ENCODE data around the gene OSBPL2.

The OSBPL2 gene

GRCh38 chr20:62303340-62304226 is 65.3 kb downstream of the OSBPL2 start:
- peak in 1 of 3 experiments; percentile 46 for DNase-seq

- no peak for DNase-seq
Observed at GRCh38 chr20:62304331-62305148, 66.2 kb downstream of the OSBPL2 start.

GRCh38 chr20:62305149-62305764 is 66.9 kb downstream of the OSBPL2 start:
- DNase-seq = no peak

GRCh38 chr20:62305765-62306413 is 67.6 kb downstream of the OSBPL2 start:
- DNase-seq = no peak

- no peak for DNase-seq
Observed at GRCh38 chr20:62306414-62307187, 68.3 kb downstream of the OSBPL2 start.

GRCh38 chr20:62307226-62308101 is 69.1 kb downstream of the OSBPL2 start:
- no peak for DNase-seq

GRCh38 chr20:62308102-62308822 is 69.9 kb downstream of the OSBPL2 start:
- DNase-seq = no peak

- no peak for DNase-seq
Observed at GRCh38 chr20:62309198-62309944, 71.0 kb downstream of the OSBPL2 start.

GRCh38 chr20:62309947-62310756 is 71.8 kb downstream of the OSBPL2 start:
- DNase-seq = no peak

GRCh38 chr20:62310757-62311121 is 72.4 kb downstream of the OSBPL2 start:
- DNase-seq = no peak

- no peak for DNase-seq
Observed at GRCh38 chr20:62311150-62311549, 72.8 kb downstream of the OSBPL2 start.

- no peak for DNase-seq
Observed at GRCh38 chr20:62311832-62312661, 73.7 kb downstream of the OSBPL2 start.

GRCh38 chr20:62312662-62312977 is 74.3 kb downstream of the OSBPL2 start:
- no peak for DNase-seq

- DNase-seq = no peak
Observed at GRCh38 chr20:62313021-62313420, 74.7 kb downstream of the OSBPL2 start.

- DNase-seq = no peak
Observed at GRCh38 chr20:62313460-62314338, 75.4 kb downstream of the OSBPL2 start.

GRCh38 chr20:62314339-62314638 is 76.0 kb downstream of the OSBPL2 start:
- no peak for DNase-seq

GRCh38 chr20:62314711-62315302 is 76.5 kb downstream of the OSBPL2 start:
- DNase-seq = no peak

Data from NCI-H1417 (cell line).